CD4-positive, alpha-beta T cell treated with Interleukin-15 for 4 hours (primary cell): ENCODE data around the gene RMC1.
"Not testable (repeated sequence)": the region's sequence is repeated elsewhere in the genome, so short reads cannot be mapped to it uniquely, and the experiment has no call there.

Experiments used
- DNase-seq: peaks from one replicate; pipeline ENCODE4 v3.0.0-alpha.2; 2020; ENCODE audit warnings: low spot score

The RMC1 gene

GRCh38 chr18:23498117-23498516 lies 5.2 kb upstream of the RMC1 start:
- DNase-seq, result no peak

- DNase-seq, result peak; percentile 82
Measured at GRCh38 chr18:23498877-23499276, 4.4 kb upstream of the RMC1 start.

DNA sequence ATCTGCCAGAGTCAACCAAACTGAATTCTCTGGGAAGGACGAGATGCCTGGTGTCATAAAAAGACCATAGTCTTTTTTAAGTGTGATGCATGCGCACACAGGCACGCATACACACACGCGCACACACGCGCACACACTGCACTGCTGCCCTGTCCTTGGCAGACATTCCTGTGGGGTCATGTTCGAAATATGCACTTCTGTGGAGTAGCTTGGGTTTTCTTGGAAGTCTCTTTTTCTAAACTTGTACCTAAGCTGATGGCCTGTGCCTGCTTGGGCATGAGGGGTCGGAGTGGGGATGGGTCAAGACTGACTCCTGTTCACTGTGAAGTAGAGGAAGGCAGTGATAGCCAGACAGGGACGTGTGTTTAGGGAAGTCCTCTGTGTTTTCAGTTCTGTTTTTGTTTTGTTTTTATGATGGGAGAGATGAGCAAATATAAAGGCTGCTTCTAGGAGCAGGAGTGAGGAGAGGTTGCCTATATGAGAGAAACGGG lies 4.0 kb upstream of the RMC1 start:
- DNase-seq, result no peak

GRCh38 chr18:23501626-23502025 lies 1.7 kb upstream of the RMC1 start:
- no peak for DNase-seq

- no peak for DNase-seq
Measured at GRCh38 chr18:23502516-23503037, 734 bp upstream of the RMC1 start.

DNA sequence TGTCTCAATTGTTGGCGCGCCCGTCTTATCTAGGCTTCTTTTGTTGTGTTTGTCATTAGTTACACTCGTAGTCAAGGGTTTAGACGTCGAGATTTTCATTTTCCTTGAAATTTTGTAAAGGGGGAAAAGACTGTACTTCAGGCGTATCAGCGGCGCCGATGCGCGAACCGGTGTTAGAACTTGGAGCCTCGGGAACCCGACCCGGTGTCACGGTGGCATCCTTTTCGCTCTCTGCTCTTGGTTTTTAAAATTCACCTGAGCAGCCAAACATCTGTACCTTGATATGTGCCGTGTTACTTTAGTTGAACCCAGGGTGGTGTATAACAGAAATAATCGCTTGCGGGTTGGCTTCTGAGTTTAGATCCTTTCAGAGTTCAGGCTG lies 643 bp downstream of the RMC1 start:
- DNase-seq, result no peak

DNA sequence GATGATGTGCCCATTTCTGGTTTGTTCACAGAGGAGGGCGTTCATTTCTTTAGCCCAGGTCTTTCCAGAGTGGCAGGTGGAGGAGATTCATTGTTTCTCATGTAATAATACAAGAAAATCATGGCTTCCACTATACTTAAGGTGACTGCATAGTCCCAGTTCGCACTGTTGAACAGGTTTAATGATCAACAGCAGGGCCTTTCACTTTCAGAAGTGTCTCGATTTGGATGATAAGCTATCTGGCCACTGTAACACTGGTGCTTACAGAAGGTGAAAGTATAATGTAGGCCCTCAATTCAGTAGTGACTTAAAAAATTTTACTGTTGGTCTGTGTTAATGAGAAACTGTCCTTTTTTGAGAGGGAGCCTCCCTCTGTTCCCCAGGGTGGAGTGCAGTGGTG lies 1.4 kb downstream of the RMC1 start:
- DNase-seq, result peak; percentile 27

GRCh38 chr18:23506393-23506792 lies 3.1 kb downstream of the RMC1 start:
- no peak for DNase-seq

DNA sequence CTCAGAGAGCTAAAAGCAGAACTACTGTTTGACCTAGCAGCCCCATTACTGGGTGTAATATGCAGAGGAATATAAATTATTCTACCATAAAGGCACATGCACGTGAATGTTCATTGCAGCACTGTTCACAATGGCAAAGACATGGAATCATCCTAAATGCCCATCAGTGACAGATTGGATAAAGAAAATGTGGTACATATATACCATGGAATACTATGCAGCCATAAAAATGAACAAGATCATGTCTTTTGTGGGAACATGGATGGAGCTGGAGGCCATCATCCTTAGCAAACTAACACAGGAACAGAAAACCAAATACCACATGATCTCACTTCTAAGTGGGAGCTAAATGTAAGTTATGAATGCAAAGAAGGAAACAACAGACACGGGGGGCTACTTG lies 7.6 kb downstream of the RMC1 start:
- not testable (repeated sequence) for DNase-seq

- not testable (repeated sequence) for DNase-seq
Measured at GRCh38 chr18:23512216-23512615, 8.9 kb downstream of the RMC1 start.

GRCh38 chr18:23512641-23513040 lies 9.3 kb downstream of the RMC1 start:
- DNase-seq, result no peak

GRCh38 chr18:23515911-23516546 lies 12.7 kb downstream of the RMC1 start:
- peak; percentile 82 for DNase-seq

GRCh38 chr18:23519734-23520133 lies 16.4 kb downstream of the RMC1 start:
- DNase-seq, result no peak

- no peak for DNase-seq
Measured at GRCh38 chr18:23521271-23521670, 18.0 kb downstream of the RMC1 start.

- no peak for DNase-seq
Measured at GRCh38 chr18:23521907-23522306, 18.6 kb downstream of the RMC1 start.

- no peak for DNase-seq
Measured at GRCh38 chr18:23523429-23524212, 20.3 kb downstream of the RMC1 start.

DNA sequence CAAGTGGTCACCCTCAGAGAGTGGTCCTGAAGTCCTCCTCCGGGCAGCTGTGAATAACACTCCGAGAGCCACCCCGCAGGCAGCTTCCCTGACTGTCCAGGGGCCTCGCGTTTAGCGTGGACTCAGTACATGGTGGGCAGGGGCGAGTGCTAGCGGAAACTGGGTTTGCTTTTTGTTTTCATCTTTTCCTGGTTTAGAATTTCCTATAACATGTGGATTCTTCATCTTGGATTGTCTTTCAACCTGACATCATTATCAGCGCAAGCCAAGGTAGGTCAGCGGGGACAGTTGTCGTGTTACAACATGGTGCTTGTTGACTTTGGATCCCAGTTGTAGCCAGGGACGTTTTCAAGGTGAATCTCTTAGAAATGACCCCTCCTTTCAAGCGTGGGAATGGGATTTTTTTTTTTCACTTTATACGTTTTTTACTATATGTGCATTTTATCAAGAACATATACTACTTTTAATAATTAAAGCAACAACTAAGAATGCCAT lies 20.9 kb downstream of the RMC1 start:
- DNase-seq, result no peak

- DNase-seq, result no peak
Measured at GRCh38 chr18:23526501-23527063, 23.3 kb downstream of the RMC1 start.

DNA sequence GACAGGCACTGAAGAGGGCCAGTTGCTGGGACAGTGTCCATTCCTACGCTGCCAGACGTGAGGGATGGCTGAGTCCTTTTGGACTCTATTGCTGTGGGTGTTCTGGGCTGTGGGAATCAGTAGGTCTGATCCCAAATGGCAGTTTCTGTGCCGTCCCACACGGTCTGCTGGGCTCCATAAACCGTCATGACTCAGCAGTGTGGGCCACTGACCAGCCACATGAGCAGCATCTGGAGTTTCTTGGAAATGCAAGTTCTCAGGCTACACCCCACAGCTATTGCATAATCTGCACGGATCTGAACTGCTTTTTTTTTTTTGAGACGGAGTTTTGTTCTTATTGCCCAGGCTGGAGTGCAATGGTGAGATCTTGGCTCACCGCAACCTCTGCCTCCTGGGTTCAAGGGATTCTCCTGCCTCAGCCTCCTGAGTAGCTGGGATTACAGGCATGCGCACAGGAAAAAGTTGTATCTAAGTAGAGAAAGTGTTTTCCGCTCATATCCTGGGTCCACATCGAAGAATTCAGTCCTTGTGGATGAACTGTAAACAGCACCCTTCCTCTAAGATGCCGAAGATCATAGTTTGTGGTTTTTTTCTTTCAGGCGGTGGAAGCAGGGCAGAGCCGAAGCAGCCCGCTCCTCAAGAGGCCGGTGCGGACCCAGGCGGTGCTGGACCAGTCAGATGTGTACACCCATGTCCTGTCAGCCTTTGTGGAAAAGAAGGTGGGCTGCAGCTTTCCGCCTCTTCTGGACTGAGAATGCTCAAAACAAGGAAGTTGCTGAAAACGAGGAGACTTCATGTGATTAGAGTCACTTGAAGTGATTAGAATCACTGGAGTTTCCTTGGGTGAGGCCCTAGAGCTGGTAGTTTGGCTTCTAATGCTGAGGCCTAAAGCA lies 25.5 kb downstream of the RMC1 start:
- no peak for DNase-seq

DNA sequence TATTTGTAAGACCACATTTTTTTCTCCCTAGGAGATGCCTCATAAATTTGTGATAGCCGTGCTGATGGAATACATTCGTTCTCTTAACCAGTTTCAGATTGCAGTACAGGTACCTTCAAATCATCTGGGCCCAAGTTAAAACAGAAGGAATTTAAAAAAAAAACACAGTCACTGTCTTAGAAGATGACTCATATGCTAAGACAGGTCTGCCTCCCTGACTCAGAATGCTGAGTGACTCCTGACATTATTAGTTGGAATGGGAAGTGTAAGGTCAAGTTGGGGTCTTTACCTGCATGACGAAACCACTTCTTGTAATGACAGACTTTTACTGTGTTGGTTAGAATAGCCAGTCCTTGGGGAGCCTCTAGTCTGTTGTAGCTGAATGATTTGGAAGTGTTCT lies 26.3 kb downstream of the RMC1 start:
- DNase-seq, result no peak

GRCh38 chr18:23530195-23530594 lies 26.9 kb downstream of the RMC1 start:
- DNase-seq, result no peak

DNA sequence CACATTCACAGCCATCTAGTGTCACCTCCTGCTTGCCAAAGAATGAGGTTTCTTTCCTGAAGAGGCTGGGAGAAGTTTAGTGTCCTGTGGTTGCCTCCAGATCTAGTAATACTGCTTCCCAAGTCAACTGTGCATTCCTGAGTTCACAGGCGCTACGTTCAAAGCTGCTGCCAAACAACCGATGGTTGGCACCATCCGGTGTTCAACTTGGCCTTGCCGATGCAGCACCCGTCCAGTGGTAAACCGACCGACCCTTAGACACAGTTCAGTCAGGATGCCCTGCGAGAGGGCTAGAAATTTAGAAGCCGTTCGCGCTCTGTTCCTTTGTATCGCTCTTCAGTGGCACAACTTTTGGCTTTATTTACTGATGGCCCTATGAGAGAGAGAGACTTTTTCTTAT lies 28.6 kb downstream of the RMC1 start:
- no peak for DNase-seq
